Loucy (cell line): ENCODE results near the gene SH3BP4.

Source experiments
- CTCF ChIP-seq: fragments of 200-600 bp; sonication (generic); conservative IDR thresholded peaks from 2 replicates; pipeline ENCODE4 v1.5.1; 2014; ENCODE audit warnings: mild to moderate bottlenecking, antibody characterized with exemption, low read length
- EZH2phosphoT487 ChIP-seq: fragments of 200-600 bp; IDR thresholded peaks from 2 replicates; pipeline ENCODE4 v1.6.1; 2018; ENCODE audit warnings: antibody characterized with exemption, mild to moderate bottlenecking, moderate library complexity, borderline replicate concordance

GRCh38 chr2:235018838-235019237 is 67.0 kb downstream of the SH3BP4 start:
- TF ChIP-seq CTCF (no peak), EZH2phosphoT487 (no peak)
